DOHH2 (cell line): Measurements from ENCODE around the gene PCDHB15.
A peak's percentile ranks its signal among the peaks of the same experiment; 100 is the strongest.
"Not testable (repeated sequence)": the region's sequence is repeated elsewhere in the genome, so short reads cannot be mapped to it uniquely, and the experiment has no call there.

Experiments used
- H3F3A ChIP-seq: fragments of 200-600 bp; sonication (generic), shearing (Covaris generic); 2 replicates; pipeline ENCODE4 v1.6.0; 2016; ENCODE audit warnings: antibody characterized with exemption, mild to moderate bottlenecking; ENCODE audit not compliant: control insufficient read depth, insufficient read depth
- H3K27ac ChIP-seq: fragments of 200-600 bp; sonication (generic); 2 replicates; pipeline ENCODE4 v1.5.1; 2014; ENCODE audit warnings: low read depth, mild to moderate bottlenecking, low read length, moderate library complexity
- H3K27me3 ChIP-seq: fragments of 200-600 bp; sonication (generic); 2 replicates; pipeline ENCODE4 v1.6.1; 2014; ENCODE audit warnings: mild to moderate bottlenecking, low read length, mixed read lengths; ENCODE audit not compliant: control insufficient read depth
- H3K36me3 ChIP-seq: fragments of 200-600 bp; sonication (generic); 2 replicates; pipeline ENCODE4 v1.6.1; 2014; ENCODE audit warnings: mild to moderate bottlenecking, low read length, moderate library complexity, mixed read lengths; ENCODE audit not compliant: control insufficient read depth
- H3K4me1 ChIP-seq: fragments of 200-600 bp; sonication (generic); 2 replicates; pipeline ENCODE4 v1.6.1; 2014; ENCODE audit warnings: mild to moderate bottlenecking, low read length, mixed read lengths; ENCODE audit not compliant: control insufficient read depth
- H3K4me2 ChIP-seq: fragments of 200-600 bp; sonication (generic); 2 replicates; pipeline ENCODE4 v1.6.0; 2014; ENCODE audit warnings: mild to moderate bottlenecking, low read length, moderate library complexity
- H3K4me3 ChIP-seq: fragments of 200-600 bp; sonication (generic); 2 replicates; pipeline ENCODE4 v1.5.1; 2014; ENCODE audit warnings: mild to moderate bottlenecking, low read length, mixed read lengths
- H3K79me2 ChIP-seq: fragments of 200-600 bp; sonication (generic); 2 replicates; pipeline ENCODE4 v1.6.1; 2014; ENCODE audit warnings: mild to moderate bottlenecking, low read length, mixed read lengths; ENCODE audit not compliant: control insufficient read depth
- H3K9me2 ChIP-seq: fragments of 200-600 bp; sonication (generic); replicated peaks from 2 replicates; pipeline ENCODE4 v1.6.1; 2014; ENCODE audit warnings: mild to moderate bottlenecking, low read length, mixed read lengths; ENCODE audit not compliant: control insufficient read depth
- H3K9me3 ChIP-seq: fragments of 200-600 bp; sonication (generic); 2 replicates; pipeline ENCODE4 v1.6.1; 2014; ENCODE audit warnings: antibody characterized with exemption, low read length, mixed read lengths; ENCODE audit not compliant: control insufficient read depth, insufficient read depth
- H4K20me1 ChIP-seq: fragments of 200-600 bp; sonication (generic); 2 replicates; pipeline ENCODE4 v1.6.0; 2014; ENCODE audit warnings: low read depth, mild to moderate bottlenecking, antibody characterized with exemption, low read length, moderate library complexity; ENCODE audit not compliant: control insufficient read depth, insufficient read depth
- EZH2phosphoT487 ChIP-seq: fragments of 200-600 bp; sonication (generic); IDR thresholded peaks from 2 replicates; pipeline ENCODE4 v1.6.1; 2017; ENCODE audit warnings: borderline replicate concordance, mild to moderate bottlenecking, antibody characterized with exemption, low read length, moderate library complexity, mixed read lengths
- TF ChIP-seq, protein P1 (sequence below): fragments of 200-600 bp; sonication (generic); IDR thresholded peaks from one replicate; pipeline ENCODE4 v1.5.1; 2014; ENCODE audit warnings: antibody characterized with exemption, mild to moderate bottlenecking, low read depth, low read length; ENCODE audit not compliant: poor library complexity, severe bottlenecking

The PCDHB15 gene

DNA sequence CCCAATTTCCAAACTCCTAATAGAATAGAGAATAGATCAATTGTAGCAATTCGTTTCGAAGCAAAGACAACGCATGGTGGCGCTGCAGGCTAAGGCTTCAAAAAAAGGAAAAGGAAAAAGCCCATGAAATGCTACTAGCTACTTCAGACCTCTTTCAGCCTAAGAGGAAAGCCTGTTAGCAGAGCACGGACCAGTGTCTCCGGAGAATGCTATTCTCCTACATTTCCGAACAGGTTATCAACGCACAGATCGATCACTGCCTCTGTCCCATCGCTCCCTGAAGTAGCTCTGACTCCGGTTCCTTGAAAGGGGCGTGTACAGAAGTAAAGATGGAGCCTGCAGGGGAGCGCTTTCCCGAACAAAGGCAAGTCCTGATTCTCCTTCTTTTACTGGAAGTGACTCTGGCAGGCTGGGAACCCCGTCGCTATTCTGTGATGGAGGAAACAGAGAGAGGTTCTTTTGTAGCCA, at the start of gene PCDHB15:
PCDHB15 (plus strand) TSS at position 146 of the 468 bp plus-strand sequence; CDS start at position 330, 184 bp downstream.
- Histone ChIP-seq H3K4me2 (no peak within 1 kb of the TSS), H3K9me3 (peaks cover 15% of the 10 kb centered on the region; the same call in 1 of the 2 replicates)

DNA sequence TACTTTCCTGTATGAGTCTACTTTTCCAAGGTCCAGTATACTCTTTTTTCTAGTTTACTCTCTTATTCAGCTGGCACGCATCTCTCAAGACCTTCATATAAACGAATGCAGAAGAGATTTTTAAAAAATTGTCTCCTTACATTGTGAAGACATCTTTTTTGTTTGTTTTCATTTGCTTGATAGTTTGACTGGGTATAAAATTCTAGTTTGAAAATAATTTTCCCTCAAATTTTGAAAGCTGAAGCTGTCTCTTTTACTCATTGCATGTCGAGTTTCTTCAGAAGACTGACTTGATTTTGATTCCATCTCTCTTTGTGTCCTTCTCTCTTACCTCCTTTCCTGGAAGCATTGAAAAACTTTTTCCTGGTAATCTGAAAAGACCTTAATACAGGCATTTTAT, 48.8 kb upstream of the PCDHB15 start:
- Histone ChIP-seq H3F3A (no peaks in the 10 kb centered on the region; the same call in 1 of the 2 replicates), H3K27ac (no peak overlapping the region), H3K27me3 (no peaks in the 10 kb centered on the region), H4K20me1 (no peaks in the 10 kb centered on the region), H3K36me3 (no peaks in the 10 kb centered on the region), H3K79me2 (no peaks in the 10 kb centered on the region), H3K4me2 (no peak overlapping the region), H3K9me3 (no peaks in the 10 kb centered on the region; the same call in 1 of the 2 replicates), H3K9me2 (no peaks in the 10 kb centered on the region), H3K4me1 (no peaks in the 10 kb centered on the region), H3K4me3 (no peak overlapping the region)
- TF ChIP-seq, protein P1, sequence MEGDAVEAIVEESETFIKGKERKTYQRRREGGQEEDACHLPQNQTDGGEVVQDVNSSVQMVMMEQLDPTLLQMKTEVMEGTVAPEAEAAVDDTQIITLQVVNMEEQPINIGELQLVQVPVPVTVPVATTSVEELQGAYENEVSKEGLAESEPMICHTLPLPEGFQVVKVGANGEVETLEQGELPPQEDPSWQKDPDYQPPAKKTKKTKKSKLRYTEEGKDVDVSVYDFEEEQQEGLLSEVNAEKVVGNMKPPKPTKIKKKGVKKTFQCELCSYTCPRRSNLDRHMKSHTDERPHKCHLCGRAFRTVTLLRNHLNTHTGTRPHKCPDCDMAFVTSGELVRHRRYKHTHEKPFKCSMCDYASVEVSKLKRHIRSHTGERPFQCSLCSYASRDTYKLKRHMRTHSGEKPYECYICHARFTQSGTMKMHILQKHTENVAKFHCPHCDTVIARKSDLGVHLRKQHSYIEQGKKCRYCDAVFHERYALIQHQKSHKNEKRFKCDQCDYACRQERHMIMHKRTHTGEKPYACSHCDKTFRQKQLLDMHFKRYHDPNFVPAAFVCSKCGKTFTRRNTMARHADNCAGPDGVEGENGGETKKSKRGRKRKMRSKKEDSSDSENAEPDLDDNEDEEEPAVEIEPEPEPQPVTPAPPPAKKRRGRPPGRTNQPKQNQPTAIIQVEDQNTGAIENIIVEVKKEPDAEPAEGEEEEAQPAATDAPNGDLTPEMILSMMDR = no peak
- TF ChIP-seq EZH2phosphoT487 = no peak

More for the DNA sequence above, at the start of gene PCDHB15:
- no peaks in the 10 kb centered on the region for H3K36me3 ChIP-seq
- H4K20me1 ChIP-seq = no peaks in the 10 kb centered on the region
- no peak within 1 kb of the TSS for H3K4me3 ChIP-seq
- TF ChIP-seq EZH2phosphoT487 = no peak
- TF ChIP-seq, protein P1 = peak; percentile 47
- no peaks in the 10 kb centered on the region for H3F3A ChIP-seq
- H3K4me1 ChIP-seq = no peaks in the 10 kb centered on the region
- no peaks in the 10 kb centered on the region for H3K9me2 ChIP-seq
- H3K79me2 ChIP-seq = no peaks in the 10 kb centered on the region
- H3K27ac ChIP-seq = no peak within 1 kb of the TSS
- H3K27me3 ChIP-seq = no peaks in the 10 kb centered on the region

DNA sequence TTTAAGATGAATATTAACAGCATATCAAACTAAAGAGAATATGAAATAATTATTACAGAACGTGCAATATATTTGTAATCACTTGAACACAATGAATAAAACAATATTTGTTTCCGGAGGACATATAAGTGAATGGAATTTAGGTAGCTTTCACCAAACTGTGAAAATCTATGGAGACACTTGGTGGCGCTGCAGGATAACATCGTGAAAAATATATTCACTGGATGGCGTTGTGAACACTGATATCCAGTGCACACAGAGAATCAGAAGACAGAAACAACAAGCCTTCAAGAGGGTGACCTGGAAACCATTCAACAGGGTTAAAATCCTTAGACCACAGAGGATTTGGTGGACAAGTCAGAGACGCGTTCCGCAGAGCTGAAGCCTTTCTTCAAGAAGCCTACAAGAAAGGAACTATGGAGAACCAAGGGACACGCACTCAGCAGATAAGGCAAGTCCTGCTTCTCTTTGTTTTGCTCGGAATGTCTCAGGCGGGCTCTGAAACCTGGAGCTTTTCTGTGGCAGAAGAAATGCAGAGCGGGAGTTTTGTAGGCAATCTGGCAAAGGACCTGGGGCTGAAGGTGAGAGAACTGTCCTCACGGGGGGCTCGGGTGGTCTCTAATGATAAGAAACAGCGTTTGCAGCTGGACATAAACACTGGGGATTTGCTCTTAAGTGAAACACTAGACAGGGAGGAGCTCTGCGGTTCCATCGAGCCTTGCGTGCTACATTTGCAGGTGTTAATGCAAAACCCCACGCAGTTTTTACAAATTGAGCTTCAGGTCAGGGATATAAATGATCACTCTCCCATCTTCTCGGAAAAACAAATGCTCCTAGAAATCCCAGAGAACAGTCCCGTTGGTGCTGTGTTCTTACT, 45.6 kb upstream of the PCDHB15 start, which contains the start of gene PCDHB11:
PCDHB11 (plus strand) TSS at position 269 of the 877 bp plus-strand sequence; CDS start at position 417, 148 bp downstream.
- Histone ChIP-seq H3K4me1 (no peaks in the 10 kb centered on the region), H3K9me3 (no peaks in the 10 kb centered on the region; the same call in 1 of the 2 replicates), H3F3A (no peaks in the 10 kb centered on the region; the same call in 1 of the 2 replicates), H3K36me3 (no peaks in the 10 kb centered on the region), H3K9me2 (no peaks in the 10 kb centered on the region), H3K4me3 (no peak within 1 kb of the TSS), H3K79me2 (no peaks in the 10 kb centered on the region), H3K27me3 (no peaks in the 10 kb centered on the region), H3K4me2 (no peak within 1 kb of the TSS), H4K20me1 (no peaks in the 10 kb centered on the region), H3K27ac (no peak within 1 kb of the TSS)
- TF ChIP-seq, protein P1 = peak; percentile 58
- no peak for TF ChIP-seq EZH2phosphoT487

DNA sequence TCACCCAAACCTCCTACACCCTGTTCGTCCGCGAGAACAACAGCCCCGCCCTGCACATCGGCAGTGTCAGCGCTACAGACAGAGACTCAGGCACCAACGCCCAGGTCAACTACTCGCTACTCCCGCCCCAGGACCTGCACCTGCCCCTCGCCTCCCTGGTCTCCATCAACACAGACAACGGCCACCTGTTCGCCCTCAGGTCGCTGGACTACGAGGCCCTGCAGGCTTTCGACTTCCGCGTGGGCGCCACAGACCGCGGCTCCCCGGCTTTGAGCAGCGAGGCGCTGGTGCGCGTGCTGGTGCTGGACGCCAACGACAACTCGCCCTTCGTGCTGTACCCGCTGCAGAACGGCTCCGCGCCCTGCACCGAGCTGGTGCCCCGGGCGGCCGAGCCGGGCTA, 44.1 kb upstream of the PCDHB15 start:
- H4K20me1 ChIP-seq, H3K9me3 ChIP-seq, H3K27ac ChIP-seq, H3K4me3 ChIP-seq, H3K27me3 ChIP-seq, H3K36me3 ChIP-seq, H3K9me2 ChIP-seq, H3K4me2 ChIP-seq, H3K79me2 ChIP-seq, H3F3A ChIP-seq, H3K4me1 ChIP-seq: not testable (repeated sequence)

DNA sequence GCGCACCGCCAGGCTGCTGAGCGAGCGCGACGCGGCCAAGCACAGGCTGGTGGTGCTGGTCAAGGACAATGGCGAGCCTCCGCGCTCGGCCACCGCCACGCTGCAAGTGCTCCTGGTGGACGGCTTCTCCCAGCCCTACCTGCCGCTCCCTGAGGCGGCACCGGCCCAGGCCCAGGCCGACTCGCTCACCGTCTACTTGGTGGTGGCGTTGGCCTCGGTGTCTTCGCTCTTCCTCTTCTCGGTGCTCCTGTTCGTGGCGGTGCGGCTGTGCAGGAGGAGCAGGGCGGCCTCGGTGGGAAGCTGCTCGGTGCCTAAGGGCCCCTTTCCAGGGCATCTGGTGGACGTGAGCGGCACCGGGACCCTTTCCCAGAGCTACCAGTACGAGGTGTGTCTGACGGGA, 43.5 kb upstream of the PCDHB15 start:
- H3K9me2 ChIP-seq, H3K36me3 ChIP-seq, H3K9me3 ChIP-seq, H3K79me2 ChIP-seq, H3K4me3 ChIP-seq, H3K27ac ChIP-seq, H3K27me3 ChIP-seq, H3F3A ChIP-seq, H3K4me1 ChIP-seq, H4K20me1 ChIP-seq, H3K4me2 ChIP-seq: not testable (repeated sequence)
